ENCODE results near the gene RHOBTB1.

Gene RHOBTB1

DNA sequence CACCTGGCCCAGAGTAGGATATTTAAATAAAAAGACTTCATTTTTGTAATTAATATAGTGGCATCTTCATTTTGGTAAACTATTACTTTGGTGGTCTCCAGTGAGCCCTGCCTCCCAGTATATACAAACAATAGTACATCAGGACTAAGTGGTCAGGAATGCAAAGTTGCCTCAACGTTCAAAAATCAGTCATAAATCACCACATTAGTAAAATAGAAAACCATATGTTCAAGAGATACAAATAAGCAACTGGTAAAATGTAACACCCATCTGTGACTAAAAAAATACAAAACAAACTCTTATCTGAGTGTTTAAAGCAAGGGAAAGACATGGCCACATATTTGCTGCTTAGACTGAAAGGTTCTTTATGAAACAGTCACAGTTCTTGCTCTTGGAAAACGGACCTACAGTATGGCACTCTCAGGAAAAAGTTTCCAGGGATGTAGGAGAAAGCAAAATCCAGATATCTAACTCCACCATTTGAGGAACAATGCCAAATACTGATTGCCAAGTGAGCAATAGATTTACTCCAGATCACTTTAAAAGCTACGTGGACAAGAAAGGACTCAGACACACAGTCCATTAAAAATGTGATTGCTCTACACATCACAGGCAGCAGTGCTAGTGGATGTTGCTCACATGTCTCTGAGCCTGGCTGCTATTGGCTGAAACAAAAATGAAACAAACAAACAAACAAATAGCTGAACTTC lies 15.1 kb upstream of the RHOBTB1 start:
- no peak overlapping the region for H3K4me3 ChIP-seq (ENCODE audit: low read depth, low read length)

GRCh38 chr10:60957667-60958221 lies 13.8 kb upstream of the RHOBTB1 start:
- DNase-seq (ENCODE audit: low read depth): no peak
- no peak for TF ChIP-seq CTCF (IDR thresholded peaks at IDR 0.05; ENCODE audit: insufficient read depth, low read depth, low read length, missing control alignments)
- no peak overlapping the region for H3K4me3 ChIP-seq (ENCODE audit: low read depth, low read length)

More for the DNA sequence above, 15.1 kb upstream of the RHOBTB1 start:
- DNase-seq (ENCODE audit: low read depth): no peak
- TF ChIP-seq CTCF (IDR thresholded peaks at IDR 0.05; ENCODE audit: insufficient read depth, low read depth, low read length, missing control alignments): no peak

- no peak for DNase-seq (ENCODE audit: low read depth)
- no peak for TF ChIP-seq CTCF (IDR thresholded peaks at IDR 0.05; ENCODE audit: insufficient read depth, low read depth, low read length, missing control alignments)
- no peak overlapping the region for H3K4me3 ChIP-seq (ENCODE audit: low read depth, low read length)
Measured at GRCh38 chr10:60955957-60956425, 12.0 kb upstream of the RHOBTB1 start.

DNA sequence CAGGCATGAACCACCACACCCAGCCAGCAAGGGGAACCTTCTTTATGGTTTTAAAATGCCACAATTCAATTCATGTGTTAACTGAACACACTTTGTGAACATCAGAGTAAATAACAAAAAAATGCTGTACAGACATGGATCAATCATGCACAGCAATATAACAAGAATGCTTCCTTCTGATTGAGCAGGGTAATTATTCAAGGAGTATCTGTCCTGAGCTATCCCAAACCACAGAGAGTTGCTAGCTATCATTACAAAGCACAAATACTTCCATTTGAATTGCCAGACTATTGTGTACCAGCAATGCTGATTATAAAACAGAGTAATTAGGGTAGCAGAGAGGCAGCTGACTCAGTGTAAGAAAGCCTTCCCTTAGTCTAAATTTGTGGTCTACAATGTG lies 11.3 kb upstream of the RHOBTB1 start:
- TF ChIP-seq CTCF (IDR thresholded peaks at IDR 0.05; ENCODE audit: insufficient read depth, low read depth, low read length, missing control alignments): no peak
- no peak overlapping the region for H3K4me3 ChIP-seq (ENCODE audit: low read depth, low read length)
- DNase-seq (ENCODE audit: low read depth): no peak

DNA sequence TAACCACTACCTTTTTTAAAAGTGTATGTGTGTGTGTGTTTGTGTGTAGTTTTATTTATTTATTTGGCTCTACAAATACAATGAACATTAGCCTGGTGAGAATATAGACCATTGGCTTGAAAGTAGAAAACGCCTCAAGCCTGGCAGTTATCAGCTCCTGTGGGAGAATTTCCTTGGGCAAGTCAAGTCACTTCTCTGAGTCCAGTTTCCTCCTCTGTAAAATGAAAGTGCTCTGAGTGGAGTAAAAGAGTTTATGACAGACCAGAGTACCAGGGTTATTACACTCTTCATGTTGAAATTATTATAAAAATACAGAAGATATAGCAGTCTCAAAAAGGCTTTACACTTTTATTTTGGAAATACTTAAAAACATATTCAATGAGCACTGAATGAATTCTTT lies 10.1 kb upstream of the RHOBTB1 start:
- H3K4me3 ChIP-seq (ENCODE audit: low read depth, low read length): no peak overlapping the region
- DNase-seq (ENCODE audit: low read depth): no peak
- no peak for TF ChIP-seq CTCF (IDR thresholded peaks at IDR 0.05; ENCODE audit: insufficient read depth, low read depth, low read length, missing control alignments)

GRCh38 chr10:60953420-60953819 lies 9.4 kb upstream of the RHOBTB1 start:
- no peak for DNase-seq (ENCODE audit: low read depth)
- no peak overlapping the region for H3K4me3 ChIP-seq (ENCODE audit: low read depth, low read length)
- TF ChIP-seq CTCF (IDR thresholded peaks at IDR 0.05; ENCODE audit: insufficient read depth, low read depth, low read length, missing control alignments): no peak

DNA sequence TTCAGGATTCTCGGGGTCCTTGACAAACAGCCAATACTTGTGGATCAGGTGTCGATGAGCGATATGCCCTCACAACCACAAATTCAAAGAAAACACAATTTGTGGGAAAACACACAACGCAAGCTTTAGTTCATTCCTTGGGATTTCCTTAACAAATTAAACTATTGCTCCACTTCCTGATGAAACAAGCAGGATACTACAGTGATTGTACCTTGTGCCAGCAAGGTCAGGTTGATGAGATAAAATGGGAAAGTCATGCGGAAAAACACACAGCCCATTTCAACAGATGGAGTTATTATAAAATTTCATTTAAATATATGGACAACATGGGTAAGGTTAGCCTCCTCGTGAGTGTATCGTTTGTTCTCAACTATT lies 8.8 kb upstream of the RHOBTB1 start:
- DNase-seq (ENCODE audit: low read depth): no peak
- no peak overlapping the region for H3K4me3 ChIP-seq (ENCODE audit: low read depth, low read length)
- no peak for TF ChIP-seq CTCF (IDR thresholded peaks at IDR 0.05; ENCODE audit: insufficient read depth, low read depth, low read length, missing control alignments)
